ENCODE measurements around the gene HMCES.

Gene HMCES

DNA sequence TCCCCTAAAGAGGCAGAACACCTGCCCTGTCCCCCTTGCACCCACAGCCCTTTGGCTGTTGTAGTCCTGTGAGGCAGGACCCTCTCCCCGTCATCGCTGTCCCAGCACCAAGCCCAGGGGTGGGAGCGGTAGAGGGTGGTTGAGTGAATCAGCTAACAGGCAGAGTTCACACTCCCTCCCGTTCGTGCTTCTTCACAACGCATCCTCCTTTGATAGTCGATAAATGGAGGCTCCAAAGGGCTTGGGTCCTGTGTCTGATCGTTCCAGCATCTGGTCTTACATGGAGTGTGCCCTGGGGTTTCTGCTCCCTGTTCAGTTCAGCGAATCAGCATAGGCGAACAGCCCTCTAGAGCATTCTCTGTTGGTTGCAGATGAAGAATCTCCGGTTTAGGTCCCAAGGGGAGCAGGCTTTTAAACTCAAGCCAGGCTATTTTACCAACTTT is 820 bp upstream of the HMCES start:
- Histone ChIP-seq H3K9me3 (ENCODE audit: control insufficient read depth, low read length) (no peaks in the 10 kb centered on the region), H3K4me1 (ENCODE audit: control insufficient read depth, insufficient read depth, low read length) (peaks cover 8% of the 10 kb centered on the region), H3K27me3 (ENCODE audit: control insufficient read depth, insufficient read depth, low read length, poor library complexity, severe bottlenecking) (no peaks in the 10 kb centered on the region), H3K36me3 (ENCODE audit: control insufficient read depth, insufficient read depth, low read length) (peaks cover 28% of the 10 kb centered on the region), H3K4me3 (ENCODE audit: insufficient read depth, low read depth, low read length) (peak overlapping the region; percentile 85), H3K27ac (ENCODE audit: insufficient read depth, low read depth, low read length, poor library complexity, severe bottlenecking) (peak overlapping the region; percentile 93)
- WGBS, 2 experiments: 73 to 78% methylated on average over 11 of the region's 11 CpGs

DNA sequence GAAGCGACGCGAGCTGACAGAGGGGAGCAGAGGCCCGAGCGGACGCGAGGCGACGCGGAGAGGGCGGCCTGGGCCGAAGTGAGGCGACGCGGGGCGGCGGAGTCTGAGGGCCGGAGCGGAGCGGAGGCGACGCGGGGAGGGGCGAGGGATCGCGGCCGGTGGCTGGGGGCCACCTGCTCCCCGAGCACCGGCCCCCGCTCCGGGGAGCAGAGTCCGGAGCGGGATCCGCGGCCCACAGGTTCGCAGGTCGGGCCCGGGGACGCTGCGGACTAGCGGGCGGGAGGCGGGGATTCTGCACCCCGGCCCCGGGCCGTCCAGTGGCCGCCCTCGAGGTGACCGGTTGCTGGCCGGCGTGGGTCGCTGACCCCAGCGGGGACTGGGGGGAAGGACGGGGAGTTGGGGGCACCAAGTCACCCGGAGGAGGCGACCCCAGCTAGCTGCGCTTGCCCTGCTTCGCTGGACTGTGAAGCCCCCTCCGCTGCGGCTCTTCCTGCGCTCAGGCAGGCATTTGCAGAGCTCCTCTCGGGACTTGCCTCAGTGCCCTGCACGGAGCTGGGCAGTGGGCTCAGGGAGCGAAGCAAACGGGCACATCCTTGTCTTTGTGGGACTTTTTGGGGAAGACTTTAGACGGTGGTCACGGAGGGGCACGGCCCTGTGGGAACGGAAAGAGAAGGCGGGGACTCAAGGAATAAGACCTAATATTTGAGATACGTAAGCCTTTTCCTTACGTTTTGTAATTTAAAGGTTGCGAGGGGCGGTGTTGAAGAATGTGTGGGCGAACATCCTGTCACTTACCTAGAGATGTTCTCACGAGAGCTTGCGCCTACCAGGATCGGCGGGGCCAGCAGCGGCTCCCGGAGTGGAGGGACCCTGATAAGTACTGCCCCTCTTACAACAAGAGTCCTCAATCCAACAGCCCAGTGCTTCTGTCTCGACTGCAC is 566 bp downstream of the HMCES start:
- peaks cover 8% of the 10 kb centered on the region for H3K4me1 ChIP-seq (ENCODE audit: control insufficient read depth, insufficient read depth, low read length)
- peaks cover 21% of the 10 kb centered on the region for H3K36me3 ChIP-seq (ENCODE audit: control insufficient read depth, insufficient read depth, low read length)
- H3K27me3 ChIP-seq (ENCODE audit: control insufficient read depth, insufficient read depth, low read length, poor library complexity, severe bottlenecking): no peaks in the 10 kb centered on the region
- peak overlapping the region; percentile 93 for H3K27ac ChIP-seq (ENCODE audit: insufficient read depth, low read depth, low read length, poor library complexity, severe bottlenecking)
- WGBS, 2 experiments: 1% methylated on average over 82 of the region's 82 CpGs
- H3K9me3 ChIP-seq (ENCODE audit: control insufficient read depth, low read length): no peaks in the 10 kb centered on the region
- peak overlapping the region; percentile 85 for H3K4me3 ChIP-seq (ENCODE audit: insufficient read depth, low read depth, low read length)

DNA sequence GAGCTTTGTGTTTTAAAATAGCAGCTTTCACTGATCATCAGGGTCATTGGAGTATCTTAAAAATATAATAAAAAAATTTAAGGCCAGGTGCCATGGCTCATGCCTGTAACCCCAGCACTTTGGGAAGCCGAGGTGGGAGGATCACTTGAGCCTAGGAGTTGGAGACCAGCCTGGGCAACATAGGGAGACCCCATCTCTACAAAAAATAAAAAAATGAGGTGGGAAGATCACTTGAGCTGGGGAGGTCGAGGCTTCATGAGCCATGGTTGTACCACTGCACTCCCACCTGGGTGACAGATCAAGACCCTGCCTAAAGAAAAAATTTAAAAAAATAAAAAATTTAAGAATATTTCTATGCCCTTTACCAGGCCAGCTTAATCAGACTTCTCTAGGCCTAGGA is 1.5 kb downstream of the HMCES start:
- H3K27me3 ChIP-seq (ENCODE audit: control insufficient read depth, insufficient read depth, low read length, poor library complexity, severe bottlenecking): no peaks in the 10 kb centered on the region
- peaks cover 8% of the 10 kb centered on the region for H3K4me1 ChIP-seq (ENCODE audit: control insufficient read depth, insufficient read depth, low read length)
- WGBS, 2 experiments: 87 to 93% methylated on average over 2 of the region's 2 CpGs
- H3K27ac ChIP-seq (ENCODE audit: insufficient read depth, low read depth, low read length, poor library complexity, severe bottlenecking): no peak overlapping the region
- no peaks in the 10 kb centered on the region for H3K9me3 ChIP-seq (ENCODE audit: control insufficient read depth, low read length)
- no peak overlapping the region for H3K4me3 ChIP-seq (ENCODE audit: insufficient read depth, low read depth, low read length)
- peaks cover 12% of the 10 kb centered on the region for H3K36me3 ChIP-seq (ENCODE audit: control insufficient read depth, insufficient read depth, low read length)

DNA sequence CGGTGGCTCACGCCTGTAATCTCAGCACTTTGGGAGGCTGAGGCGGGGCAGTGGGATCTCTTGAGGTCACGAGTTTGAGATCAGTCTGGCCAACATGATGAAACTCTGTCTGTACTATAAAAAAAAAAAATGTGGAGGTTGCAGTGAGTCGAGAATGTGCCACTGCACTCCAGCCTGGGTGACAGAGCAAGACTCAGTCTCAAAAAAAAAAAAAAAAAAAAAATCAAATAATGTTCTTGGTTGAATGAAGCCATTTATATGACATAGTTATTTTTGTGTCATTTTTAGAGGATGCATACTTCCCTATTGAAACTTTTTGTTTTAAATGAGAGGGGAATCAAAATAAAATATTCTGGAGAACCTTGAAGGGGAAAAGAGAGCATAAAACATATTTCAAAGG is 3.1 kb downstream of the HMCES start:
- Histone ChIP-seq H3K27ac (ENCODE audit: insufficient read depth, low read depth, low read length, poor library complexity, severe bottlenecking) (no peak overlapping the region), H3K27me3 (ENCODE audit: control insufficient read depth, insufficient read depth, low read length, poor library complexity, severe bottlenecking) (no peaks in the 10 kb centered on the region), H3K9me3 (ENCODE audit: control insufficient read depth, low read length) (no peaks in the 10 kb centered on the region), H3K4me3 (ENCODE audit: insufficient read depth, low read depth, low read length) (no peak overlapping the region), H3K36me3 (ENCODE audit: control insufficient read depth, insufficient read depth, low read length) (no peaks in the 10 kb centered on the region), H3K4me1 (ENCODE audit: control insufficient read depth, insufficient read depth, low read length) (peaks cover 8% of the 10 kb centered on the region)
- 90 to 98% methylated on average over 5 of the region's 5 CpGs for WGBS, 2 experiments

DNA sequence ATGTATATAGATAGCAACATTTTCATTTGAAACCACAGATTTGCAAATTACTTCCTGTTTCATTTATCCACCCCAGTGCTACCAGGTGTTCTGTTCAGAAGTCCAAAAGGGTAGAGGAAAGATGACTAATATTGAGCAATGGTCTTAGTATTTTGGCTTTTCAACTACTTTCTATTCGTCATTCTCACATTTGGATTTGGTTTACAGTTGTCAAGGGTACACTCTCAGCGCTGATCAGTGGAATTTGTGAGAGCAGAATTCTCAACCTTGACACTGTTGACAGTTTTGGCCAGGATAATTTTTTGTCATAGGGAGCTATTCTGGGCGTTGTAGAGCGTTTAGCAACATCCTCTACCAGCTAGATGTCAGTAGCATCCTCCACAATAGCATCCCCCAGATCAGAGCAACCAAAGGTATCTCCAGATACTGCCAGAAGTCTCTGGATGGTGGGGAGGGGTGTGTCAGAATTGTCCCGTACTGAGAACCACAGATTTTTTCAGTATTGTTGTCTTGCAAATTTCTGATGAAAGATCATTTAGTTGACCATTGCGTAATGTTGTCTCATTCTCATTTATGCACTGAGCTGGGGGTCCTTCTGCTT is 4.2 kb downstream of the HMCES start:
- Histone ChIP-seq H3K27me3 (ENCODE audit: control insufficient read depth, insufficient read depth, low read length, poor library complexity, severe bottlenecking) (no peaks in the 10 kb centered on the region), H3K4me3 (ENCODE audit: insufficient read depth, low read depth, low read length) (no peak overlapping the region), H3K4me1 (ENCODE audit: control insufficient read depth, insufficient read depth, low read length) (peaks cover 4% of the 10 kb centered on the region), H3K36me3 (ENCODE audit: control insufficient read depth, insufficient read depth, low read length) (no peaks in the 10 kb centered on the region), H3K27ac (ENCODE audit: insufficient read depth, low read depth, low read length, poor library complexity, severe bottlenecking) (no peak overlapping the region), H3K9me3 (ENCODE audit: control insufficient read depth, low read length) (no peaks in the 10 kb centered on the region)
- 76 to 79% methylated on average over 5 to 6 of the region's 6 CpGs for WGBS, 2 experiments

DNA sequence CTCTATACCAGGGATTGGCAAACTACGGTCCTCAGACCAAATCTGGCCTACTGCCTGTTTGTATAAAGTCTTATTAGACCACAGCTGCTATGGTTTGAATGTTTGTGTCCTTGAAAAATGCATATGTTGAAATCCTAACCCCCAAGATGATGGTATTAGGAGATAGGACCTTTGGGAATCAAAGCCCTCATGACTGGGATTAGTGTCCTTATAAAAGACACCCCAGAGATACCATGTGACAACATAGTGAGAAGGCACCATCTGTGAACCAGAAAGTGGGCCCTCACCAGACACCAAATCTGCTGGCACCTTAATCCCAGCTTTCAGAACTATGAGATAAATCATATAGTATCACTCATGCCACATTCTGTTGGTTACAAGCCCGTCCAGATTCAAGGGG is 7.4 kb downstream of the HMCES start:
- Histone ChIP-seq H3K27ac (ENCODE audit: insufficient read depth, low read depth, low read length, poor library complexity, severe bottlenecking) (no peak overlapping the region), H3K4me1 (ENCODE audit: control insufficient read depth, insufficient read depth, low read length) (no peaks in the 10 kb centered on the region), H3K36me3 (ENCODE audit: control insufficient read depth, insufficient read depth, low read length) (peaks cover 6% of the 10 kb centered on the region), H3K9me3 (ENCODE audit: control insufficient read depth, low read length) (no peaks in the 10 kb centered on the region), H3K4me3 (ENCODE audit: insufficient read depth, low read depth, low read length) (no peak overlapping the region), H3K27me3 (ENCODE audit: control insufficient read depth, insufficient read depth, low read length, poor library complexity, severe bottlenecking) (no peaks in the 10 kb centered on the region)
- 92% methylated on average over 2 of the region's 2 CpGs for WGBS, 2 experiments

DNA sequence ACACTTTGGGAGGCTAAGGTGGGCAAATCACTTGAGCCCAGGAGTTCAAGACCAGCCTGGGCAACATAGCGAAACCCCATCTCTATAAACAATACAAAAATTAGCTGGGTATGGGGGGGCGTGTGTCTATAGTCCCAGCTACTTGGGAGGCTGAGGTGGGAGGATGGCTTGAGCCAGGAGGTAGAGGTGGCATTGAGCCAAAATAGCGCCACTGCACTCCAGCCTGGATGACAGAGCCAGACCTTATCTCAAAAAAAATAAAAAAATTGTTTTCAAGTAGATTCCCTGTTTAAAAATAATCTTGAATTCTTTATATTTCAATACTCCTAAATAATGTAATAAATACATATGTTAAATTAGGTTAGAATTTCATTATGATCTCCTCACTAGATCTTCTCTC is 9.8 kb downstream of the HMCES start:
- H3K27ac ChIP-seq (ENCODE audit: insufficient read depth, low read depth, low read length, poor library complexity, severe bottlenecking): no peak overlapping the region
- no peak overlapping the region for H3K4me3 ChIP-seq (ENCODE audit: insufficient read depth, low read depth, low read length)
- 97% methylated on average over 2 to 3 of the region's 3 CpGs for WGBS, 2 experiments
- peaks cover 20% of the 10 kb centered on the region for H3K36me3 ChIP-seq (ENCODE audit: control insufficient read depth, insufficient read depth, low read length)
- H3K9me3 ChIP-seq (ENCODE audit: control insufficient read depth, low read length): no peaks in the 10 kb centered on the region
- no peaks in the 10 kb centered on the region for H3K27me3 ChIP-seq (ENCODE audit: control insufficient read depth, insufficient read depth, low read length, poor library complexity, severe bottlenecking)
- no peaks in the 10 kb centered on the region for H3K4me1 ChIP-seq (ENCODE audit: control insufficient read depth, insufficient read depth, low read length)

DNA sequence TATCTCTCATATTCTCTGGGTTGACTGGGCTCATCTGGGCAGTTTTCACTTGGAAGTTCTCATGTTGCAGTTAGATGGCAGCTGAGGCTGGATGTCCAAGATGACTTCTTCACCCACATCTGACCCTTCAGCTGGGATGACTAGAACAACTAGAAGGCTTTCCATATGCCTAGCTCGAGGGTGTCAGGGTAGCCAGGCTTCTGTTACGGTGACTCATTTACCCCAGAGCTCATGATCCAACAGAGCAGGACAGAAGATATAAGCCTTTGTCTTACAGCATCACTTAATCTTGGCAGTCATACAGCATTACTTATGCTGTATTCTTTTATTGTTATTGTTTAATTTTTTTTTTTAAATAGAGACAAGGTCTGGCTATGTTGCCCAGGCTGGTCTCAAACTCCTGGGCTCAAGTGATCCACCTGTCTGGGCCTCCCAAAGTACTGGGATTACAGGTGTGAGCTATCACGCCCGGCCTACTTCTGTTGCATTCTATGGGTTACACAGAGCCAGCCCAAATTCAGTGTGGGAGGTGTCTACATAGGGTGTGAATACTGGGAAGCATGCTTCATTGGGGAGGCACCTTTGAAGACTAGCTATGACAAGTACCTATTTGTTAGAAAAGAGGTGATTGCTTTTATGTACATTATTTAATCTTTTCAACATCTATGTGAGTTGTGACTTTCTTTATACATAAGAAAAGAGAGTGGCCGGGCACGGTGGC is 10.7 kb downstream of the HMCES start:
- Histone ChIP-seq H3K27me3 (ENCODE audit: control insufficient read depth, insufficient read depth, low read length, poor library complexity, severe bottlenecking) (no peaks in the 10 kb centered on the region), H3K9me3 (ENCODE audit: control insufficient read depth, low read length) (no peaks in the 10 kb centered on the region), H3K36me3 (ENCODE audit: control insufficient read depth, insufficient read depth, low read length) (peaks cover 20% of the 10 kb centered on the region), H3K27ac (ENCODE audit: insufficient read depth, low read depth, low read length, poor library complexity, severe bottlenecking) (no peak overlapping the region), H3K4me1 (ENCODE audit: control insufficient read depth, insufficient read depth, low read length) (no peaks in the 10 kb centered on the region), H3K4me3 (ENCODE audit: insufficient read depth, low read depth, low read length) (no peak overlapping the region)
- WGBS, 2 experiments: 89 to 95% methylated on average over 4 to 6 of the region's 6 CpGs

DNA sequence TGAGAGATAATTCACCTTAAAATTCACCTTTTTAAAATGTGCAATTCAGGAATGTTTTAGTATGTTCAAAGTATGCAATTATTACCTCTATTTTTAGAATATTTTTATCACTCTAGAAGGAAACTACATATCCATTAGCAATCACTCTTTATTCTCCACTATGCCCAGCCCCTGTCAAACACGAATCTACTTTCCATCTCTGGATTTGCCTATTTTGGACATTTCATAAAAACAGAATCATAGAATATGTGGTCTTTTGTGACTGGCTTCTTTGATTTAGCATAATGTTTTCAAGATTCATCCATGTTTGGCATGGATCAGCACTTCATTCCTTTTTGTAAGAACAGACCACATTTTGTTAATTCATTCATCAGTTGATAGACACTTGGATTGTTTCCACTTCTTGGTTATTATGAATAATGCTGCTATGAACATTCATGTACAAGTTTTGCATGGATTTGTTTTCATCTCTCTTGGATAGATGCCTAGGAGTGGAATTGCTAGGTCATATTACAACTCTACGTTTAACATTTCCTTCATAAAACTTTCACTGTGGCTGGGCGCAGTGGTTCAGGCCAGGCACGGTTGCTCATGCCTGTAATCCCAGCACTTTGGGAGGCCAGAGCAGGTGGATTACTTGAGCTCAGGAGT is 12.7 kb downstream of the HMCES start:
- no peak overlapping the region for H3K4me3 ChIP-seq (ENCODE audit: insufficient read depth, low read depth, low read length)
- H3K9me3 ChIP-seq (ENCODE audit: control insufficient read depth, low read length): no peaks in the 10 kb centered on the region
- peaks cover 20% of the 10 kb centered on the region for H3K36me3 ChIP-seq (ENCODE audit: control insufficient read depth, insufficient read depth, low read length)
- no peaks in the 10 kb centered on the region for H3K27me3 ChIP-seq (ENCODE audit: control insufficient read depth, insufficient read depth, low read length, poor library complexity, severe bottlenecking)
- no peaks in the 10 kb centered on the region for H3K4me1 ChIP-seq (ENCODE audit: control insufficient read depth, insufficient read depth, low read length)
- H3K27ac ChIP-seq (ENCODE audit: insufficient read depth, low read depth, low read length, poor library complexity, severe bottlenecking): no peak overlapping the region
- 88 to 94% methylated on average over 4 of the region's 4 CpGs for WGBS, 2 experiments

Measured in ectodermal cell (in vitro differentiated cells).